H1 (cell line): ENCODE data around the gene GCM1. TPM values are rescaled to one million over a fixed set of nuclear protein-coding genes. Genes with fewer than 3 reads are reported as not detected.

Experiments used
- CTCF ChIA-PET: fragments of 300-600 bp; sonication (Branson Sonifier 250); formaldehyde crosslinking; loops from one replicate; lab custom pipeline; 2021; ENCODE audit not compliant: partially characterized antibody; lab: Charles Lee
- POLR2A ChIA-PET: fragments of 300-600 bp; sonication (Branson Sonifier 250); formaldehyde crosslinking; loops from one replicate; lab custom pipeline; 2021; ENCODE audit warnings: inconsistent platforms; ENCODE audit not compliant: partially characterized antibody; lab: Charles Lee
- DNase-seq, 2 experiments: peaks; one replicate each; pipeline versions ENCODE4 v3.0.0 to v3.0.0-alpha.2; 2010 to 2022; ENCODE audit warnings: low spot score in 2 of 2, low read depth in 1 of 2, mixed read lengths in 1 of 2
- FAIRE-seq: peaks from 2 replicates; lab custom pipeline; 2011; peaks lifted over from hg19 to GRCh38; lab: Jason Lieb, UNC
- H2AFZ ChIP-seq: 2 replicates; pipeline ENCODE4 v1.8.1; 2012; ENCODE audit warnings: low read length, inconsistent platforms
- H2AK5ac ChIP-seq: 2 replicates; pipeline ENCODE4 v1.6.1; 2013; ENCODE audit warnings: low read depth, low read length
- H2BK120ac ChIP-seq: replicated peaks from 2 replicates; pipeline ENCODE3; 2013; ENCODE audit warnings: low read depth, low read length, inconsistent platforms
- H2BK12ac ChIP-seq: 2 replicates; pipeline ENCODE4 v1.6.1; 2013; ENCODE audit warnings: low read depth, low read length
- H2BK15ac ChIP-seq: 2 replicates; pipeline ENCODE4 v1.6.1; 2013; ENCODE audit warnings: low read length
- H2BK20ac ChIP-seq: 2 replicates; pipeline ENCODE4 v1.6.1; 2013; ENCODE audit warnings: low read length
- H2BK5ac ChIP-seq: 2 replicates; pipeline ENCODE4 v1.6.1; 2013; ENCODE audit warnings: low read depth, low read length
- H3K14ac ChIP-seq: 2 replicates; pipeline ENCODE4 v1.6.1; 2013; ENCODE audit warnings: inconsistent platforms; ENCODE audit not compliant: insufficient read length
- H3K18ac ChIP-seq: 2 replicates; pipeline ENCODE4 v1.6.1; 2013; ENCODE audit warnings: low read length; ENCODE audit errors: extremely low read depth
- H3K23ac ChIP-seq: 2 replicates; pipeline ENCODE4 v1.6.1; 2013; ENCODE audit warnings: inconsistent platforms; ENCODE audit not compliant: insufficient read length
- H3K23me2 ChIP-seq: 2 replicates; pipeline ENCODE4 v1.6.1; 2013; ENCODE audit warnings: low read depth, low read length
- H3K27ac ChIP-seq: 2 replicates; pipeline ENCODE4 v1.6.1; 2011; ENCODE audit warnings: low read depth, low read length, inconsistent platforms
- H3K27me3 ChIP-seq, 4 experiments: replicated peaks in 1 of 4; 1 replicate in 1 of 4; 2 replicates in 3 of 4; pipeline versions ENCODE4 v1.6.1 to v1.8.1; 2011 to 2013; ENCODE audit warnings: low read length in 3 of 4, mild to moderate bottlenecking in 3 of 4, inconsistent platforms in 2 of 4, mixed read lengths in 2 of 4, moderate library complexity in 1 of 4; ENCODE audit not compliant: control insufficient read depth in 3 of 4, insufficient read depth in 3 of 4; ENCODE audit errors: extremely low read depth in 1 of 4
- H3K36me3 ChIP-seq, 4 experiments: 2 replicates each; pipeline versions ENCODE4 v1.6.1 to v1.8.1; 2011 to 2013; ENCODE audit warnings: mild to moderate bottlenecking in 4 of 4, low read length in 3 of 4, moderate library complexity in 2 of 4, control low read depth in 1 of 4, inconsistent platforms in 1 of 4; ENCODE audit not compliant: insufficient read depth in 4 of 4, control insufficient read depth in 2 of 4
- H3K4ac ChIP-seq: replicated peaks from 2 replicates; pipeline ENCODE3; 2013; ENCODE audit warnings: low read length, low read depth, mixed read lengths, inconsistent platforms; ENCODE audit not compliant: insufficient read length
- H3K4me1 ChIP-seq, 4 experiments: replicated peaks in 1 of 4; 1 replicate in 1 of 4; 2 replicates in 3 of 4; pipeline versions ENCODE4 v1.6.1 to v1.8.1; 2011 to 2013; ENCODE audit warnings: low read length in 3 of 4, inconsistent platforms in 2 of 4, mixed read lengths in 1 of 4; ENCODE audit not compliant: insufficient read depth in 4 of 4, control insufficient read depth in 3 of 4
- H3K4me2 ChIP-seq, 2 experiments: 2 replicates each; pipeline versions ENCODE4 v1.6.1 to v1.8.1; 2011 to 2013; ENCODE audit warnings: low read depth in 2 of 2, low read length in 2 of 2, control low read depth in 1 of 2, inconsistent platforms in 1 of 2, mild to moderate bottlenecking in 1 of 2; ENCODE audit not compliant: insufficient read depth in 1 of 2
- H3K4me3 ChIP-seq, 4 experiments: fragments of 200-600, 300-600 bp in 1 of 4; sonication (generic), shearing (Covaris generic), sonication (Bioruptor Twin) in 1 of 4; 2 replicates each; pipeline versions ENCODE4 v1.5.1 to v1.8.1; 2011 to 2016; ENCODE audit warnings: low read length in 4 of 4, low read depth in 3 of 4, control low read depth in 2 of 4, inconsistent platforms in 2 of 4, mild to moderate bottlenecking in 2 of 4, mixed read lengths in 1 of 4, moderate library complexity in 1 of 4; ENCODE audit not compliant: insufficient read depth in 2 of 4; ENCODE audit errors: extremely low read depth in 1 of 4
- H3K56ac ChIP-seq: replicated peaks from 2 replicates; pipeline ENCODE3; 2013; ENCODE audit warnings: low read depth, mild to moderate bottlenecking, mixed read lengths, low read length, inconsistent platforms; ENCODE audit not compliant: insufficient read length
- H3K79me1 ChIP-seq: 2 replicates; pipeline ENCODE4 v1.6.1; 2013; ENCODE audit warnings: low read depth, low read length, control low read depth
- H3K79me2 ChIP-seq, 2 experiments: 2 replicates each; pipeline versions ENCODE4 v1.6.1 to v1.8.1; 2012 to 2013; ENCODE audit warnings: low read length in 2 of 2, mild to moderate bottlenecking in 2 of 2, inconsistent platforms in 1 of 2; ENCODE audit not compliant: insufficient read depth in 2 of 2, control insufficient read depth in 1 of 2
- H3K9ac ChIP-seq, 4 experiments: replicated peaks in 1 of 4; 1 replicate in 1 of 4; 2 replicates in 3 of 4; pipeline versions ENCODE4 v1.6.1 to v1.8.1; 2011 to 2013; ENCODE audit warnings: low read depth in 3 of 4, low read length in 3 of 4, control low read depth in 2 of 4, mild to moderate bottlenecking in 2 of 4, moderate library complexity in 2 of 4, inconsistent platforms in 1 of 4; ENCODE audit errors: extremely low read depth in 1 of 4
- H3K9me3 ChIP-seq, 2 experiments: 2 replicates each; pipeline versions ENCODE4 v1.6.1 to v1.8.1; 2012 to 2013; ENCODE audit warnings: mild to moderate bottlenecking in 2 of 2, moderate library complexity in 2 of 2, control low read depth in 1 of 2, inconsistent platforms in 1 of 2, low read depth in 1 of 2, low read length in 1 of 2, mixed read lengths in 1 of 2; ENCODE audit not compliant: insufficient read depth in 2 of 2
- H4K20me1 ChIP-seq, 2 experiments: replicated peaks in 1 of 2; 2 replicates each; pipeline versions ENCODE3 to v1.8.1; 2011 to 2013; ENCODE audit warnings: inconsistent platforms in 2 of 2, low read length in 2 of 2, mild to moderate bottlenecking in 1 of 2; ENCODE audit not compliant: insufficient read depth in 2 of 2, control insufficient read depth in 1 of 2
- H4K5ac ChIP-seq: 2 replicates; pipeline ENCODE4 v1.6.1; 2013; ENCODE audit warnings: low read length, low read depth, mixed read lengths, inconsistent platforms; ENCODE audit not compliant: insufficient read length
- H4K8ac ChIP-seq: 2 replicates; pipeline ENCODE4 v1.8.0; 2013; ENCODE audit warnings: mild to moderate bottlenecking, moderate library complexity, low read length, inconsistent platforms; ENCODE audit not compliant: insufficient read depth; ENCODE audit errors: extremely low read depth
- H4K91ac ChIP-seq: replicated peaks from 2 replicates; pipeline ENCODE3; 2013; ENCODE audit warnings: low read length, mixed read lengths, inconsistent platforms; ENCODE audit not compliant: insufficient read length
- CHD2 ChIP-seq: IDR thresholded peaks from 2 replicates; pipeline ENCODE4 v1.6.1; 2012; ENCODE audit warnings: low read length, improper control_type of control experiment
- NANOG ChIP-seq: IDR thresholded peaks from 2 replicates; pipeline ENCODE4 v1.6.1; 2011; ENCODE audit warnings: low read length, low read depth, mild to moderate bottlenecking, inconsistent platforms; ENCODE audit not compliant: insufficient read depth, poor library complexity, severe bottlenecking
- SAP30 ChIP-seq: fragments of 300-600 bp; sonication (generic); IDR thresholded peaks from 2 replicates; pipeline ENCODE4 v1.7.1; 2012; ENCODE audit warnings: low read length, moderate library complexity, mild to moderate bottlenecking, inconsistent platforms; ENCODE audit not compliant: insufficient read depth, insufficient replicate concordance
- WGBS, 2 experiments: shearing (Covaris generic) in 1 of 2; methylation state at CpG; one replicate each; pipeline versions ENCODE4 v1.1.6 to v1.1.7; 2013 to 2015; ENCODE audit warnings: low lambda C conversion rate in 2 of 2, mixed read lengths in 2 of 2, inconsistent platforms in 1 of 2, low coverage in 1 of 2, missing lambda C conversion rate in 1 of 2; ENCODE audit not compliant: insufficient replicate concordance in 2 of 2, insufficient coverage in 1 of 2, insufficient read length in 1 of 2; ENCODE audit errors: extremely low coverage in 1 of 2, missing lambda C conversion rate in 1 of 2; 5-methylcytosine and 5-hydroxymethylcytosine counted together
- polyA plus RNA-seq, 7 experiments: library from polyadenylated mRNA; depleted of rRNA in 3 of 7; stranded (reverse) in 5 of 7; unstranded in 2 of 7; fragments of >200 nt in 5 of 7; fragments of 200-250 nt in 2 of 7; gene quantifications; 1 replicate in 5 of 7; 2 replicates in 1 of 7; 4 replicates in 1 of 7; pipeline versions ENCODE4 v1.2.1 to v1.2.3, GENCODE V29; 2011 to 2013; ENCODE audit warnings: missing spikeins in 2 of 7, mixed read lengths in 2 of 7
- total RNA-seq: library from RNA; stranded (reverse); fragmentation: NEBNext Ultra II Directional; extraction: Animal tissue kit (Norgen Biotek cat#: 25700); gene quantifications from 2 replicates; pipeline ENCODE4 v1.2.1, GENCODE V29; 2021
- TF ChIP-seq, protein P1 (sequence below): IDR thresholded peaks from 2 replicates; pipeline ENCODE4 v1.6.1; 2011; ENCODE audit warnings: low read length, improper control_type of control experiment

The GCM1 gene
- total and polyA plus RNA-seq, 2 of the 8 experiments (the other 6 are each of a cell fraction or from before 2014, with no cell fraction given) = not detected

DNA sequence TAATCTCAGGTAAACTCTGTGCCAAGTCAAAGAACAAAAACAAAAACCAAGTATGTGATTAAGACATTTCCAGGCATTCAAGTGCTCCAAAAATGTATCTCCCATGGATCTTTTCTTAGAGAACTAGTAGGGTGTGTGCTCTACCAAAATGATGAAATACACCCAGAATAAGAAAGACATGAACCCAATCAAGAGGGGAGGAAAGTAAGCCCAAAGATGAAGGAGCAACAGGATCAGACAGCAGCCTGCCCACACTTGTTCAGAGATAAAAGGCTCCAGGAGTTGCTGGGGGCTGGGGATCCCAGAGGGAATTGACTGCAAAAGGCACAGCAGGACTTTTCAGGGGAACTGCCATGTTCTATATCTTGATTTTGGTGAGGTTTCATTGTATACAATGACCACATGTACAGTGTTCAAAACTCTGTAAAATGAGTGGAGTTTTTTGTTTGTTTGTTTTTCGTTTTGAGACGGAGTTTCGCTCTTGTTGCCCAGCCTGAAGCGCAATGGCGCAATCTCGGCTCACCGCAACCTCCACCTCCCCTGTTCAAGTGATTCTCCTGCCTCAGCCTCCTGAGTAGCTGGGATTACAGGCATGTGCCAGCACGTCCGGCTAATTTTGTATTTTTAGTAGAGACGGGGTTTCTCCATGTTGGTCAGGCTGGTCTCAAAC, 24.4 kb downstream of the GCM1 start:
- Histone ChIP-seq H2BK20ac (no peak overlapping the region), H2BK15ac (no peak overlapping the region), H4K20me1 (no peaks in the 10 kb centered on the region), H3K79me2 (no peaks in the 10 kb centered on the region), H3K9ac (no peak overlapping the region), H3K56ac (no peak overlapping the region), H3K18ac (no peak overlapping the region), H3K27me3 (peaks cover 0 to 2% (median 0%) of the 10 kb centered on the region in 4 experiments; a peak in 1 of 7 replicates), H2BK12ac (no peak overlapping the region), H2AFZ (0 out of 2 replicates have a peak overlapping the region, but pooled peaks have one; percentile 49), H3K4me1 (peaks cover 2 to 13% (median 8%) of the 10 kb centered on the region in 4 experiments), H3K27ac (no peak overlapping the region), H4K5ac (no peak overlapping the region), H3K36me3 (no peaks in the 10 kb centered on the region), H3K23ac (no peak overlapping the region), H4K91ac (no peak overlapping the region), H3K9me3 (no peaks in the 10 kb centered on the region), H3K79me1 (no peaks in the 10 kb centered on the region), H4K8ac (no peak overlapping the region), H3K14ac (no peak overlapping the region), H2BK5ac (no peak overlapping the region), H3K4ac (no peak overlapping the region), H3K4me2 (no peak overlapping the region), H3K4me3 (no peak overlapping the region), H2AK5ac (no peak overlapping the region), H2BK120ac (no peak overlapping the region), H3K23me2 (no peaks in the 10 kb centered on the region)
- WGBS, 2 experiments = 97% methylated on average over 10 of the region's 10 CpGs; no CpG with 5 or more reads in 1 of the 2 experiments
- FAIRE-seq (no peak), DNase-seq (no peak)
- ChIA-PET POLR2A (no interaction called here), CTCF (no interaction called here)
- TF ChIP-seq, protein P1, sequence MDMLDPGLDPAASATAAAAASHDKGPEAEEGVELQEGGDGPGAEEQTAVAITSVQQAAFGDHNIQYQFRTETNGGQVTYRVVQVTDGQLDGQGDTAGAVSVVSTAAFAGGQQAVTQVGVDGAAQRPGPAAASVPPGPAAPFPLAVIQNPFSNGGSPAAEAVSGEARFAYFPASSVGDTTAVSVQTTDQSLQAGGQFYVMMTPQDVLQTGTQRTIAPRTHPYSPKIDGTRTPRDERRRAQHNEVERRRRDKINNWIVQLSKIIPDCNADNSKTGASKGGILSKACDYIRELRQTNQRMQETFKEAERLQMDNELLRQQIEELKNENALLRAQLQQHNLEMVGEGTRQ = no peak
- TF ChIP-seq NANOG (no peak), CHD2 (no peak), SAP30 (no peak)
